OCI-LY7 (cell line): ENCODE data around the gene SEC31A.

Experiments used
- CTCF ChIP-seq: fragments of 200-600 bp; sonication (generic); conservative IDR thresholded peaks from 2 replicates; pipeline ENCODE4 v1.5.1; 2014; ENCODE audit warnings: mild to moderate bottlenecking, antibody characterized with exemption, low read length, moderate library complexity, mixed read lengths
- EZH2phosphoT487 ChIP-seq: fragments of 200-600 bp; sonication (generic); IDR thresholded peaks from 2 replicates; pipeline ENCODE4 v1.6.1; 2018; ENCODE audit warnings: low read depth, borderline replicate concordance, mild to moderate bottlenecking, mixed run types, antibody characterized with exemption, low read length, moderate library complexity, mixed read lengths

DNA sequence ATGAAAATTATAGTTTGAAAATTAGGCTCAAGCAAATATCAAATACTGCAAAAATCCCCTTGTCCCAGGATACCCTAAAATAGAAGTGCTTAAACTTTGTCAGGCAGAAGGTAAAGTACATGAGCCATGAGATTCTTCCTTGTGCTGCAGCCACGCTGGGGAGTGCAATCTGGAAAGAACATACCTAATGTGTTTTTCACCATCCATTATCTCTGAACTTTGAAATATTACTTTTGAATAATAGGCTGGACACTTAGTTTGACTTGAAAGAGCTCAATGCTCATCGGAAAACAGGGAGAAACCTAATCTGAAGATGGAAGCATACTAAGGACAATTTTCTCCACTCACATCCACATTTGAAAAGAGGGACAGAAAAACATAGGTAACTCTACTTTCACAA, 28.4 kb upstream of the SEC31A start:
- no peak for TF ChIP-seq CTCF
- TF ChIP-seq EZH2phosphoT487: no peak
